CMK (cell line): ENCODE data around the gene SPOCK1.

Experiments used
- DNase-seq: peaks from one replicate; pipeline ENCODE4 v3.0.0-alpha.2; 2010; ENCODE audit warnings: low read depth

Gene SPOCK1

DNA sequence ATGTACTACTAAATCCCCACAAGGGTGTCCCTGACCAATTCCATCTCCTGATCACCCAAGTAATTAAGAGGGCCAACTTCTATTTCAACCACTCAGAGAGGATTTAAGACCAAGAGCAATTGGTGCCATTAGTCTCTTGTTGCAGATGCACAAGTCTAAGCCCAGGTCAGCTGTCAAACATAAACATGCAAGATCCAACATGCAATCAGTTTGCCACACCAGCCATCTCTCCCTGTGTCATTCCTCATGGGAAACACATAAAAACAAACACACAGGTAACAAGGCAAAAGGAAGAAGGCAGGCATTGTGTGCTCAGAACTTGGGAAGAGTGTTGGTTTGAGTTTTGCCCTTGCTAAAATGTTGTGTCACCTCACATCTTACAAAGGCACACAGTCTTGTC, 139.2 kb downstream of the SPOCK1 start:
- DNase-seq = no peak

GRCh38 chr5:137357436-137357835, 141.7 kb downstream of the SPOCK1 start:
- no peak for DNase-seq

DNA sequence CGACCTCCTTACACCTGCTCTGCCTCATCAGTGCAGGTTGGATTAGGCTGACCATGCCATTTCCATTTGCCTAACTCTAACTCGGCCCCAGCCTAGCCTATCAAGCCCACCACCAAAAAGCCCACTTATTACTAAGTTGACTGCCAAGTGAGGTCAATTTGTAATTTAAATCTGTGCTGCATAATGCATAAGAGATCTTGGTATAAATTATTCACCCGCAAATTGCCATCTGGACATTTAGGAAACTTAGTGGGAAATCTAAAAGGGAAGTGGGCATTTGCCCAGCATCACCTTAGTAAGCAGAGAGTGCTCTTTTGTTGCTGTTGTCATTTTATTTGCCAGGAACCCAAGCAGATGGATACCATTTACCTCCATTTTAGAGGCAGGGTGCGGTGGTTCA, 143.0 kb downstream of the SPOCK1 start:
- no peak for DNase-seq

DNA sequence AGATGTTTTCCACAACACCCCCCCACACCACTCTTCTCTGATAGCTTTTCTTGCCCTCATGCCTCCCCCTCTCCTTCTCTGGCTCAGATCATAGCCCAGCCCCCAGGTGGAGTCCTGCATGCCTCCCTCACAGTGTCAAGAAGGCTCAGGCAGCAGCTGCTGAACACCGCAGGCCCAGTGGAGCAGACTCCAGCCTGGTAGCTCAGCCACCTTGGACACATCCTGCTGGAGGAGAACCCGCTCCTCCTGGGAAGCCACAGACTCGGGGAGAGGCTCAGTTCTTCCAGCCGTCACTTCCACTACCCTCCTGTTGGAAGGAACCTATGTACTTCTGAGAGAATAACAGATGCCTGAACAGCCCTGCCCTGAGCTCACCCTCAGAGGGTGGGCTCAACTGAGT, 143.4 kb downstream of the SPOCK1 start:
- DNase-seq = no peak

GRCh38 chr5:137352095-137352494, 147.0 kb downstream of the SPOCK1 start:
- DNase-seq = no peak

DNA sequence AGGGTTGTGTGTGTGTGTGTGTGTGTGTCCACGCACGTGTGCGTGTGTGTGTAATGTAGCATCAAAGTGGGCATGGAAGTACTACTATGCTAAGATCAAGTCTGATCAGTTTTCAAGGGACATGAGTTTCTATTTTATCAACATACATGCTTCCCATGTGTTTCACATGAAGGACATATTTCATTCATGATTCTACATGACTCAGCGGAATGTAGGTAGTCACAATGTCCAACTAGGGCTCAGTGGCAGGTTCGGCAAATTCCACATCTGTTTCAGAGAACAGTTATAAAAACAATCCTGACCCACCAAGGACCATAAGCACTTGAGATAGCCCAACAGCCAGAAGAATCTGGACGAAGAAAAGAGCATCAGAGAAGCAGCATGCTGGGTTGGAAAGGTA, 148.3 kb downstream of the SPOCK1 start:
- DNase-seq = no peak

- no peak for DNase-seq
These were observed 150.4 kb downstream of the SPOCK1 start for GRCh38 chr5:137348759-137349158.

GRCh38 chr5:137347865-137348264, 151.3 kb downstream of the SPOCK1 start:
- no peak for DNase-seq

- DNase-seq = no peak
These were observed 152.8 kb downstream of the SPOCK1 start for GRCh38 chr5:137346281-137346680.

DNA sequence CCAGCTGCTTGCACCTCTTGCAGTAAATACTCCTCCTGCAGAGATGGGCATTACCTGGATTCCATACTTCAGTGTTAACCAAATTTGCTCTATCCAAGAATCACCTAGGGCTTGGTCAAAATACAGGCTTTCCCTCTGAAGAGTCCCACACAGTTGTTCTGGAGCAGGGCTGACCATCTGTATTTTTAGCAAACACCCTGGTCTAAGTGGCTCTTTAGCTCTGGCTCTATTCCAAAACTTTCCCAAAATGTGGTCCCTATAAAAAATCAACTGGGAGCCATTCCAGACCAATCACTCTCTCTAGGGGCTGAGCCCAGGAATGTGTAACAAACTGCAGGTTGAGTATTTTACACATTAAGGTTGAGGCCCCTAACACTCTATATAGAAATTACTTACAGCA, 153.7 kb downstream of the SPOCK1 start:
- DNase-seq = no peak

DNA sequence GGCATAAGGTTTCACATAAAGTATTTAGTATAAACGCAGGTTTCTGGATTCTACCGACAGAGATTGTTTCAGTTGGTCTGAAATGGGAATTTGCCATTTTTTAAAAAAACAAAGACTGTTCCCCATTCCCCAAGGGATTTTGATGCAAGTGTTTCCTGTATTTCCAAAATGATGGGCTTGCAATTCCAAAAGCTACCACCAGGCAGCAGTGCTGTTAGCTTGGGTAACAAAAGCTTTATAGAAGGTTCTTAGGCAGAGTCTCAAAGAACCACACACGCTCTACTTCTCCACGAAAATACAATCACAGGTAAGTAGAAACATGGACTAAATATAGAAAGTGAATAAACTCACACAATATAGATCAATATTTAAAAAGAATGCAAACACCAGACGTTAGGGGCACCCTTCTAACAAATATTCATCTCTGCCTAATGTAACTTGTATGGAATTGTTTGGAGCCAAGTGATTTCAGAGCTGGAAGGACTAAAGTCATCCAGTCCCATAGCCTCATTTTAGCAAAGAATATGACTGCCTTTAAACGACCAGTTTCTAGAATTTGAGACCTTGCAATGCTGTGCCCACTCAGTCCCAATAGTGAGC, 154.3 kb downstream of the SPOCK1 start:
- no peak for DNase-seq

GRCh38 chr5:137344021-137344420, 155.1 kb downstream of the SPOCK1 start:
- DNase-seq = no peak

- no peak for DNase-seq
These were observed 156.4 kb downstream of the SPOCK1 start for GRCh38 chr5:137342764-137343163.

- no peak for DNase-seq
These were observed 157.3 kb downstream of the SPOCK1 start for GRCh38 chr5:137341831-137342230.

- DNase-seq = no peak
These were observed 158.2 kb downstream of the SPOCK1 start for GRCh38 chr5:137340881-137341280.

GRCh38 chr5:137336565-137337120, 162.5 kb downstream of the SPOCK1 start:
- DNase-seq = no peak

DNA sequence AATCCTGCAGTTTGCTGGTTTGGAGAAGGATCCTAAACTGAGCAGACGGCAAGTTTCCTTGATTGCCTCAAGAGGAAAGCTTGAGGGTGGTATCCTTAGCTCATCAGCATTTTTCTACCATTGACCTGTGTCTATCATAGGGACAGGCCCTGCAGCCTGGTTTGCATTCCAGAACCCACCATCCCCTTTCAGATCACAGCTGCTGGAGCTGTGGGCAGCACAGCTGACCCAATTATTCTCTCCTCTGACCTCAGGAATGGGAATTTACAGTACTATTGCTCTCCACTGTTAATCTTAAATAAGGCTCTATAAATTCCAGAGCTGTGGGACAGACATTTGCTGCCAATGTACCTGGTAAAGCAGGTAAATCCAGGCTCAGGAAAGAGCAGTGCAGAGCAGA, 163.0 kb downstream of the SPOCK1 start:
- no peak for DNase-seq

DNA sequence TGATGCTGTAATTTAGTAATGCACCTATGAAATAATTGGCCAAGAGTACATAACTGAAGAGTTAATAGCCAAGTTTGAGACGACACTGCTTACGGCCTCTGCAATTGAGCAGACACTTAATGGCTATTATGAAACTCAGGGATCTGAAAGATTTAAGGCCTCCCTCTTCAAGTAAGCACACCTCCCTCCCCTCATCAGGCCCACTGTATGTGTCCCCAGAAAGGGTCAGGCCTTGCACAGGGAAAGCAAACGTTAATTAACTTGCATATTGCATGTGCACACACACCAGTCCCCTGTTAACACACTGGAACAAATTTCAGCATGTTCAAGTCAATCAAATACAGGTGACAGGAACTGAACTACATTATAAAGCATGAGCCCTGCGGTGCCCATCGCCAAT, 163.6 kb downstream of the SPOCK1 start:
- no peak for DNase-seq

DNA sequence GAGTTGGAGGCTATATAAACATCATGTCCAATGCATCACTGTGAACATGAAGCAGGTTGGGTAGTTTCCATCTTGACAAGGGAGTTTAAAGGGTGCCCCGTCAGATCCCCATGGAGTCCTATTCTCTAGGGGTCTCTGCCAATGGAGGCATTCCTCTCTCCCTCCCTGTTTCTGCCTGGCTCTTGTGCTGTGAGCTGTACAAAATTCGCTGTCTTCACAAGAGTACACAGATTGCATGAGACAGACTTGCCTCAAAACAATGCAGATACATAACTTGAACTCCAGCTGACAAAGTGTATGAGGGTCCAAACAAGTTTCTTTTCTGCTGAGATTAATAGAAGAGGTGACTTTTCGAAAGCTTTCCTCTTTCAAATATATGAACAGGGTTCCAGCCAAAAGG, 165.2 kb downstream of the SPOCK1 start:
- DNase-seq = no peak

GRCh38 chr5:137333475-137333874, 165.7 kb downstream of the SPOCK1 start:
- DNase-seq = no peak

DNA sequence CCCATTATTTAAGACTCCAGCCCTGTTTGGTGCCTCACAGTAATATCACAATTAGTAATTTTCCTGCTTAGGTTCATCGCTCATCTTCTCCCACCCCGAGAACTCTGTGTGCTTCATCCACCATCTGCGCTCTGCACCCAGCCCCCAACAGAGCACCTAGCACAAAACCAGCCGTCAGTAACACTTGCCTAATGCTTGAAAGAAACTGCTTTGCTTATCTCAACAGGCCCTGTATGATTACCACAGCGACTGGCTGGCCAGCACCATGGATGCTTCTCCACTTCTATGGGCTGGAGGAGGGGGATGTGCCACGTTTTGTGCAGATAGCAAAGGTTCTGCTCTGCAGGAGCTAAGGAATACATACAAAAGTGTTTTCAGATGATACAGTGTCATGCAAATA, 166.8 kb downstream of the SPOCK1 start:
- no peak for DNase-seq

- DNase-seq = no peak
These were observed 169.4 kb downstream of the SPOCK1 start for GRCh38 chr5:137329586-137330296.

DNA sequence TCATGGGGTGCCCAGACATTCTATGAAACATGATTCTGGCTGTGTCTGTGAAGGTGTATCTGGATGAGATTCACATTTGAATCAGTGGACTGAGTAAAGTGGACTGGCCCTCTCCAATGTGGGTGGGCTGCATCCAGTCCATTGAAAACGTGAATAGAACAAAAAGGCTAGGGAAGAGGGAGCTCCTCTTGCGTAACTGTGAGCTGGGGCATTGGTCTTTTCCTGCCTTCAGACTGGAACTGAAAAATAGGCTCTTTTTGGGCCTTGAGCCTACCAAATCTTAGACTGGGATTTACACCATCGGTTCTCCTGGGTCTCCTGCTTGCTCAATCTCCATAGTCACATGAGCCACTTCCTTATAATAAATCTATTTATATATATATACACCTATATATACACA, 170.1 kb downstream of the SPOCK1 start:
- DNase-seq = no peak

DNA sequence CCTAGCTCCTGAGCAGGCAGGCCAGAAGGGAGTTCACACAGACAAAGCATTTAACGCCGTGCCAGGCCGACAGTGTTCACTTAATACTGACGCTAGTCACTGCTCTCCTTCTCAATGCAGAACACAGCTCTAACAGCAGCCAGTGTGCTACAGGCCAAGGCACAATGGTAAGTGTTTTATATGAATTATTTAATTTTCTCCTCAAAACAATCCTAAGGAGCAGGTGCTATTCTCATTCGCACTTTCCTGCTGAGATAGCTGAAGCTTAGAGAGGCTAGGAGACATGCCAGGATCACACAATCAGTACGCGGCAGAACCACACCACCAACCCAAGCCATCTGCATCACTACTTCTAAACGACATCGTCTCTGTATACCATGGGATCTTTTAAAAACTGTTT, 170.7 kb downstream of the SPOCK1 start:
- DNase-seq = no peak
